Central memory CD4-positive, alpha-beta T cell (primary cell): ENCODE measurements around the gene UBE2I.

Experiments
- DNase-seq: peaks from one replicate; pipeline ENCODE4 v3.0.0; 2022

The UBE2I gene

DNA sequence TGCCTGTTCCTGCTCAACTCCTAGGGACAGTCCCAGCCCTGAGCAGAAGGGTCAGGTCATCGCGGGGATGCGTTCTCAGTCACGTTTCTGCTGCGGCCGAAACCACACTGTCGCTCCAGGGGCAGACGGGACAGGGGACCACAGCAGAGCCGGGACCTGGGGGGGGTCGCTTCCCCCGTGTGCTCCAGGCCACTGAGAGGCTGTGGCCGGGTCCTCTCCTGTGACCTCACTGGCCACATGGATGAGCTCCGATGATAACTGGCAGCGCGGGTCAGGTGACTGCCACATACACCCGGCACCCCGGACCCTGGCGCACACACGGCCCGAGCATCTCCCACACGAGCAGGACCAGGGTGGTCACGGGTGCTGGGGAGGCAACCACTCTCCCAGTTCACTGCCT, 55.1 kb downstream of the UBE2I start:
- no peak for DNase-seq

DNA sequence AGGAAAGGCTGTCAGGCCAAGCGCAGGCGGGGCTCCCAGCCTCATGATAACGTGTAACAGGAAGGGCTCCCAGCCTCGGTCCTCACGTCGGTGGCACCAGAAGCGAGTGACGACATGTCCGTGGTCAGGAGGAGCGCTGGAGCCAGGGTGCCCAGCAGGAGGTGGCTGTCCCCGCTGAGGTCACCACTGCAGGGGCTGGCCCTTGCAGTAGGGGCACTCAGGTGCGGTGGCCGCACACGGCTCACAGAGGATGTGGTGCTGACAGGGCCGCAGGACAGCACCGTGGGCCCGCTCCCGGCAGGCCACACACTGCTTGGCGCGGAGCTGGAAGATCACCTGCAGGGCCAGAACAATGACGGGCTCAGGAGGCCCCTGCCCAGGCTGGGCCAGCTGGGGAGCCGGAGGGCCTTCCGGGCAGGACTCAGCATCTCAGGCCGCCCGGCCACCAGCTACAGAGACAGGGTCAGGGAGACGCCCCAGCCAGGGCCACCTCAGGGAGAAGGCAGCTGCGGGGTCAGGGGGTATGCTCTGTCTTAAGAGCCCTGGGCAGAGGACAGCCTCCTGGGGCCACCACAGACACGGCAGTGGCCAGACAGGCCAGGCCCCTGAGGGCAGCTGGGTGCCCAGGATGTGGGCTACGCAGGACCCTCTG, 56.8 kb downstream of the UBE2I start:
- DNase-seq, result no peak

DNA sequence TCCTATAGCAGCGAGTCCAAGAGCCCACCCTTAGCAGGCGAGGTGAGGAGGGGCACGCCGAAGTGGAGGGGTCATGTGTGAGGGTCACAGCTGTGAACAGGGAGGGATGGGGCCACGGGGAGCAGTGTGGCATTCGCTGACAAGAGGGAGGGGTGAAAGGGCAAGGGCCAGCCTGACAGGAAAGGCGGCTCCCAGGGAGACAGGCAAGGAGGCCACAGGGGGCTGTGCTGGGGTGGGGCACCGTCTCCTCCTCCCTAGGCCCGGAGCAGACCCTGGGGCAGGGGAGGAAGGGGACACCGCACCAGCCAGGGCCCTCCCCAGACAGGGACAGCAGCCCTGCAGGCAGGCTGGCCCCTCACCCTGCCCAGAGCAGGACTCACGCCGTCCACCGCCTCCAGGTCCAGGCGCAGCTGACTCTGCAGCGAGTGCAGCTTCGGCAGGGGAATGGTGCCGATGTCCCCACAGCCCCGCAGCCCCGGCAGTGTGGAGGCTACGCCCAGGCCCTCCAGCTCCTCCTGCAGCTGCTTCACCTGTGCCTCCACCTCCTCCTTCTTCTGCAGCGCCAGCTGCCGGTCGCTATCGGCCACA, 57.4 kb downstream of the UBE2I start:
- no peak for DNase-seq

DNA sequence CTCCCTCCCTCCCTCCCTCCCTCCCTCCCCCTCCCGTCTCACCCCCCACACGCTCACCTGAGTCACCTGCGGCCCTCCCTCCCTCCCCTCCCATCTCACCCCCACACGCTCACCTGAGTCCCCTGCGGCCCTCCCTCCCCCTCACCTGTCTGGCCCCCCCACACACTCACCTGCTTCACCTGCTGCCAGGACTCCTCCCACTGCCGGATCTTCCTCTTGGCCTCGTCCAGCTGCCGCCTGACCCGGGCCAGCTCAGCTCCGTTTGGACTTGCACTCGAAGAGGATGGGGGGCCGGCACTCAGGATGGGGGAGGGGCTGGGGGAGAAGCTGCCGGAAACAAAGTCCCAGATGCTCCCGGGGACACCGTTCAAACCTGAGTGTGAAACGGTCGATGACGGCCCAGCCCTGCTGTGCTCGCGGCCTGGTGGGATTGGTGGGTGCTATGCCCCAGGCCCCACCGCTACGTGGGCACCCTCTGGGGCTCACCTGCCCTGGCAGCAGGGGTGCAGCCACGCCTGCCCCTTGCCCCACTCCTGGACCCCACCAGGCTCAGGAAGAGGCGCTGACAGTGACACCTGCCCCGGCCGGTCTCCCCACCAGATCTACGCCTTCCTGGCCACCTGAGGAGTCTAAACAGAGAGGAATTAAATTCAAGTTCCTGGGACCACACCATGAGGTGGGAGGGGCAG, 58.2 kb downstream of the UBE2I start:
- no peak for DNase-seq

DNA sequence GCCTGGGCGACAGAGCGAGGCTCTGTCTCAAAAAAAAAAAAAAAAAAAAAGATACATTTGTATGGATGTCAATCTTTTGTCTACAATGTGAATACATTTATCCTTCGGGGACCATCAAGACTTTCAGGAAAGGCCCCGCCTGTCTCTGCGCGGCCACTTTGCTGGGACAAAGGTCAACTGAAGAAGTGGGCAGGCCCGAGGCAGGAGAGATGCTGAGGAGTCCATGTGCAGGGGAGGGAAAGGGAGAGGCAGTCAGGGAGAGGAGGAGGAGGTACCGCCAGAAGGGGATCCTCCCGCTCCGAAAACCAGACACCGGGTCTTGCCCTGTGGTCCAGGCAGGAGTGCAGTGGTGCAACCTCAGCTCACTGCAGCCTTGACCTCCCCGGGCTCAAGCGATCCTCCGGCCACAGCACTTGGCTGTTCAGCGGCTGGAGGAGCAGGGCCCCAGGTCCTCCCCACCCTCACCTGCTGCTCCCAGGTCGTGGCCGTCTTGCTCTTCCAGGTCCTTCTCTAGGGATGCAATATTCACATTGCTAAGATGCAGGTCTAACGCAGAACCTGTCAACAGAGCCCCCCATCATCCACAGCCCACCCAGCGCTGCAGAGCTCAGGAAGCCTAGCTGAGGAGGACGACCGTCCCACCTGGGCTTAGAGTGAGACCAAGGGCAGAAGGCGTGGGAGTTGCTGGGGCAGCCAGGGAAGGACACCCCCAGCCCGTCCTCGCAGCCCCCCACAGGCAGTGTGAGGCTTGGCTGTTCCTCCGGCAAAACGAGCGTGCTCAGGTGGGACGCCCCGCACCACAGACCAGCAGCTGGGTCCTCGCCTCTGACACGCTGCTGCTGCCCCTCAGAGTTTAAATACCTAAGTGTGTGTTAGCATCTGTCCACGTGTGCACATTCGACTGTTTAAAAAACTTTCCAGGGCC, 61.9 kb downstream of the UBE2I start:
- DNase-seq, result no peak

DNA sequence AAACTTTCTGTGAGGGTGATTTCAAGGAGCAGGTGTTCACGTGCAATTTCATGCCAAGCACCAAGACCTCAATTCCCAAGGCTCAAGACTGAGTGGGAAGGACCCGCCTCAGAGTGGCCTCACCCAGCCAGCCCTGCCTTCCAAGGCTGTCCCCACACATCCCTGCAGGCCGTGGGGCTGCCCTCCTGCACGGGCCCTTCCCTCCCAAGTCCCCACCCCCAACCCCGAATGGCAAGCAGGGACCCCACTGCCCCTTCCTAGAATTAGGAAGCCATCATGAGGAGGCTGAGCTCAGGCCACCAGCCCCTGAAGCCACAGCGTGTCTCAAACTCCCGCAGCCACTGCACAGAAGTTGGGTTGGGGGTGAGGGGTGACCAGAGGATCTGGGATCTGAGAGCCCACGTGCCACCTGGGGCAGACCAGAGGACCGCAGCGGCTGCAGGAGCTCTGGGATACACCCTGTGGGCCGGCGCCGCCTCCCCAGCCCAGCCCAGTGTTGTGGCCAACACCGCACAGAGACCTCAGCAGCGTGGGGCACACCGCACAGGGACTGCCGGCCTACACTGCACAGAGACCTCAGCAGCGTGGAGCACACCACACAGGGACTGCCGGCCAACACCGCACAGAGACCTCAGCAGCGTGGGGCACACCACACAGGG, 63.0 kb downstream of the UBE2I start:
- DNase-seq, result no peak

DNA sequence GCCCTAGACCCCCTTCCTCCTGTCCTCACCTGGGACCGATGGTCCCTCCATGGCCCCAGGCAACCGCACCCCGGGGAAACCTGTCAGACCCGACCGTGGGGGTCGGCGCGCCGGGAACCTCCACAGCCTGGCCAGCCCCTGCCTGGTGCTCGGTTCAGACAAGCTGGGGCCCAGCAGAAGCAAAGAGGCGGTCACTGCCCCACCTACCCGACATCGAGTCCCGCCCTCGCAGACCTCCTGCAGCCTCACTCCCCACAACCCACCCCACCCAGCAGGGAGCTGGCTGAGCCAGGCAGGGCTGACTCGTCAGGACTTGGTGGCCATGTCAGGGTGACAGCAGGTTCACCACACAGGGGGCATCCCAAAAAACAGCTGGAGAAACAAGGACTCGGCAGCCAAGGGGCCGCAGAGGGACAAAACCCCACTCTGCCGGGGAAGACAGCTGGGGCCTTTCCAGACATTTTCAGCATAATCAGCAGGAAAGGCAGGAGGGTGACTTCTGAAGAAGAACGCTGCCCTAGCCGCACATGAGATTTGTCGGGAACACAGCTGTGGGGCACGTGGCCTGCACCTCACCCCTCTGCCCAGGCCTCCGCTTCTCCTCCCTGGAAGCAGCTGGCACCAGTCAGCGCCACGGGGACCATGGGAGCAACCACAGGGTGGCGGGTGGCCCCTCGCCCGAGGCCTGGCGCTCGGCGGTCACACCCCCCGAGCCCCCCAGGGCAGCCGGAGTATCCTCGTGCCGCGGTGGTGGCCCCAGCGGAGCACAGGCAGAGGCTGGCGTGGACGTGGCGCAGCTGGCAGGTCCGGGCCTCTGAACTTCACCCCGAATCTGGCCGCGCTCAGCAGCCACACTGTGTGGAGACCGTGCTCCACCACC, 65.2 kb downstream of the UBE2I start:
- no peak for DNase-seq

DNA sequence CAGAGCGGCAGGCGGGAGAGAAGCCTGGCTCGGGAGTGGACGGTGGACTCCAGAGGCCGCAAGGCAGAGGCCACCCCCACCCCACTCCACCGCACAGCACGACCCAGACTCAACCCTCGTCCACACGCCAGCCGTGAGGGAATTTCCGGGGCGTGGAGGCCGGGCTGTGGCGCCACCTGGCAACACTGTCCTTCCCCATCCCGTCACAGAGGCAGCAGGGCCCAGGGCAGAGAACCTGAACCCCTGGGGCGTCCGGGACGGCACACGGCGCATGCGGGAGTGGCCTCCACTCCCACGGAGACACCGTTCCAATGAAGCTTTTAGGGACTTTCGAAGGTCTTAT, 65.8 kb downstream of the UBE2I start:
- no peak for DNase-seq

DNA sequence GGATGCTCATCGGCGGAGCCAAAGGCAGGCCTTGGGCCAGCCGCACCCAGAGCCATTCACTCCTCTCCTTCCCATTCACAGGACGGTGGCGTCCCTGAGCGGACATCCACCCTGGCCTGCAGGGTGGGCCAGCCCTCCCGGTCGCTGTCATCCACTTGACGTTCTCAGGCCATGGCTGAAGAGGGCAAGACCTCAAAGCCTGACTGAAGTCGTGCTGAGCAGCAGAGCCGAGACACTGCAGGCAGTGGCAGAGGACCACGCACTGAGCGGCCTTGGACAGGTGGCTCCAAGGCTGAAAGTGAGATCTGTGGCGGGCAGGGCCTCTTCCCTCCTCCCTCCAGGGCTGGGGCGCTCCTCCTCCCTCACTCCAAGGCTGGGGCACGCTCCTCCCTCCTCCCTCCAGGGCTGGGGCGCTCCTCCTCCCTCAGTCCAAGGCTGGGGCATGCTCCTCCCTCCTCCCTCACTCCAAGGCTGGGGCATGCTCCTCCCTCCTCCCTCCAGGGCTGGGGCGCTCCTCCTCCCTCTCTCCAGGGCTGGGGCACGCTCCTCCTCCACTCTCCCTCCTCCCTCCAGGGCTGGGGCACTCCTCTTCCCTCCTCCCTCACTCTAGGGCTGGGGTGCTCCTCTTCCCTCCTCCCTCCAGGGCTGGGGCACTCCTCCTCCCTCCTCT, 66.4 kb downstream of the UBE2I start:
- DNase-seq, result no peak
